Sigmoid colon (tissue), 4 donors: ENCODE results near the gene GMPPA.

Experiments used
- EP300 ChIP-seq, 4 donors: sonication (generic); formaldehyde crosslinking; IDR thresholded peaks; one replicate each; pipeline ENCODE4 v1.6.1; 2017; ENCODE audit warnings: antibody characterized with exemption in 4 of 4
- TF ChIP-seq, protein P1 (sequence below), 4 experiments: fragments of 450-650 bp in 3 of 4; fragments of 200-600 bp in 1 of 4; IDR thresholded peaks; one replicate each; pipeline ENCODE4 v1.5.1; 2016 to 2019; ENCODE audit warnings: antibody characterized with exemption in 4 of 4, mild to moderate bottlenecking in 3 of 4, moderate library complexity in 2 of 4

- TF ChIP-seq, protein P1, sequence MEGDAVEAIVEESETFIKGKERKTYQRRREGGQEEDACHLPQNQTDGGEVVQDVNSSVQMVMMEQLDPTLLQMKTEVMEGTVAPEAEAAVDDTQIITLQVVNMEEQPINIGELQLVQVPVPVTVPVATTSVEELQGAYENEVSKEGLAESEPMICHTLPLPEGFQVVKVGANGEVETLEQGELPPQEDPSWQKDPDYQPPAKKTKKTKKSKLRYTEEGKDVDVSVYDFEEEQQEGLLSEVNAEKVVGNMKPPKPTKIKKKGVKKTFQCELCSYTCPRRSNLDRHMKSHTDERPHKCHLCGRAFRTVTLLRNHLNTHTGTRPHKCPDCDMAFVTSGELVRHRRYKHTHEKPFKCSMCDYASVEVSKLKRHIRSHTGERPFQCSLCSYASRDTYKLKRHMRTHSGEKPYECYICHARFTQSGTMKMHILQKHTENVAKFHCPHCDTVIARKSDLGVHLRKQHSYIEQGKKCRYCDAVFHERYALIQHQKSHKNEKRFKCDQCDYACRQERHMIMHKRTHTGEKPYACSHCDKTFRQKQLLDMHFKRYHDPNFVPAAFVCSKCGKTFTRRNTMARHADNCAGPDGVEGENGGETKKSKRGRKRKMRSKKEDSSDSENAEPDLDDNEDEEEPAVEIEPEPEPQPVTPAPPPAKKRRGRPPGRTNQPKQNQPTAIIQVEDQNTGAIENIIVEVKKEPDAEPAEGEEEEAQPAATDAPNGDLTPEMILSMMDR (IDR thresholded peaks at IDR 0.05), result no peak
- peak in 1 of 4 donors; percentile 7 for TF ChIP-seq EP300 (IDR thresholded peaks at IDR 0.05)
Measured at GRCh38 chr2:219543596-219544358, 45.1 kb downstream of the GMPPA start, which contains the start of the genes CHPF and TMEM198.
